ENCODE results near the gene DPY30.
"Not testable (repeated sequence)": the region's sequence is repeated elsewhere in the genome, so short reads cannot be mapped to it uniquely, and the experiment has no call there.

The DPY30 gene

GRCh38 chr2:32039447-32040219 is at the start of gene DPY30:
Gene DPY30, minus strand, starts transcription at chr2:32039805. Its CDS starts 349 bp downstream, at chr2:32039456.
- peaks cover 4% of the 10 kb centered on the region for H3K36me3 Mint-ChIP-seq
- peak within 1 kb of the TSS; percentile 92 for H3K27ac Mint-ChIP-seq
- H3K4me1 Mint-ChIP-seq = peaks cover 21% of the 10 kb centered on the region
- H3K9me3 Mint-ChIP-seq = no peaks in the 10 kb centered on the region
- no peaks in the 10 kb centered on the region for H3K27me3 Mint-ChIP-seq
- peak within 1 kb of the TSS; percentile 92 for H3K4me3 Mint-ChIP-seq

- peaks cover 9% of the 10 kb centered on the region for H3K36me3 Mint-ChIP-seq
- H3K27me3 Mint-ChIP-seq = no peaks in the 10 kb centered on the region
- H3K27ac Mint-ChIP-seq = no peak overlapping the region
- H3K9me3 Mint-ChIP-seq = no peaks in the 10 kb centered on the region
- no peak overlapping the region for H3K4me3 Mint-ChIP-seq
- H3K4me1 Mint-ChIP-seq = peaks cover 39% of the 10 kb centered on the region
Measured at GRCh38 chr2:32074134-32074506, 34.5 kb upstream of the DPY30 start.

- no peaks in the 10 kb centered on the region for H3K9me3 Mint-ChIP-seq
- H3K4me3 Mint-ChIP-seq = no peak overlapping the region
- peaks cover 48% of the 10 kb centered on the region for H3K4me1 Mint-ChIP-seq
- no peaks in the 10 kb centered on the region for H3K27me3 Mint-ChIP-seq
- no peak overlapping the region for H3K27ac Mint-ChIP-seq
- H3K36me3 Mint-ChIP-seq = peaks cover 5% of the 10 kb centered on the region
Measured at GRCh38 chr2:32067549-32067948, 27.9 kb upstream of the DPY30 start.

GRCh38 chr2:32064713-32065112 is 25.1 kb upstream of the DPY30 start:
- H3K9me3 Mint-ChIP-seq = no peaks in the 10 kb centered on the region
- peak overlapping the region; percentile 96 for H3K4me3 Mint-ChIP-seq
- no peaks in the 10 kb centered on the region for H3K27me3 Mint-ChIP-seq
- H3K27ac Mint-ChIP-seq = peak overlapping the region; percentile 86
- H3K4me1 Mint-ChIP-seq = peaks cover 38% of the 10 kb centered on the region
- H3K36me3 Mint-ChIP-seq = no peaks in the 10 kb centered on the region

GRCh38 chr2:32064021-32064601 is 24.5 kb upstream of the DPY30 start:
- peaks cover 35% of the 10 kb centered on the region for H3K4me1 Mint-ChIP-seq
- no peaks in the 10 kb centered on the region for H3K27me3 Mint-ChIP-seq
- H3K36me3 Mint-ChIP-seq = no peaks in the 10 kb centered on the region
- H3K27ac Mint-ChIP-seq = peak overlapping the region; percentile 94
- H3K9me3 Mint-ChIP-seq = no peaks in the 10 kb centered on the region
- peak overlapping the region; percentile 96 for H3K4me3 Mint-ChIP-seq

- Mint-ChIP-seq H3K27me3 (no peaks in the 10 kb centered on the region), H3K36me3 (no peaks in the 10 kb centered on the region), H3K4me1 (peaks cover 33% of the 10 kb centered on the region), H3K27ac (peak within 1 kb of the TSS; percentile 94), H3K4me3 (peak within 1 kb of the TSS; percentile 96), H3K9me3 (no peaks in the 10 kb centered on the region)
Measured at GRCh38 chr2:32063310-32064020, 23.9 kb upstream of the DPY30 start, which contains the start of gene SPAST. Gene SPAST, plus strand, starts transcription at chr2:32063556. Its CDS starts 276 bp downstream, at chr2:32063832.

GRCh38 chr2:32061973-32062861 is 22.6 kb upstream of the DPY30 start:
- H3K27me3 Mint-ChIP-seq = no peaks in the 10 kb centered on the region
- no peaks in the 10 kb centered on the region for H3K9me3 Mint-ChIP-seq
- peak overlapping the region; percentile 96 for H3K4me3 Mint-ChIP-seq
- H3K36me3 Mint-ChIP-seq = no peaks in the 10 kb centered on the region
- peaks cover 31% of the 10 kb centered on the region for H3K4me1 Mint-ChIP-seq
- peak overlapping the region; percentile 88 for H3K27ac Mint-ChIP-seq

- no peak overlapping the region for H3K4me3 Mint-ChIP-seq
- no peaks in the 10 kb centered on the region for H3K27me3 Mint-ChIP-seq
- peaks cover 28% of the 10 kb centered on the region for H3K4me1 Mint-ChIP-seq
- H3K36me3 Mint-ChIP-seq = no peaks in the 10 kb centered on the region
- peak overlapping the region; percentile 80 for H3K27ac Mint-ChIP-seq
- no peaks in the 10 kb centered on the region for H3K9me3 Mint-ChIP-seq
Measured at GRCh38 chr2:32061430-32061829, 21.8 kb upstream of the DPY30 start.

- no peak overlapping the region for H3K4me3 Mint-ChIP-seq
- H3K36me3 Mint-ChIP-seq = no peaks in the 10 kb centered on the region
- no peak overlapping the region for H3K27ac Mint-ChIP-seq
- H3K27me3 Mint-ChIP-seq = no peaks in the 10 kb centered on the region
- H3K9me3 Mint-ChIP-seq = no peaks in the 10 kb centered on the region
- peaks cover 20% of the 10 kb centered on the region for H3K4me1 Mint-ChIP-seq
Measured at GRCh38 chr2:32060266-32060665, 20.7 kb upstream of the DPY30 start.

GRCh38 chr2:32058130-32058529 is 18.5 kb upstream of the DPY30 start:
- no peaks in the 10 kb centered on the region for H3K36me3 Mint-ChIP-seq
- H3K27me3 Mint-ChIP-seq = no peaks in the 10 kb centered on the region
- peaks cover 13% of the 10 kb centered on the region for H3K4me1 Mint-ChIP-seq
- no peak overlapping the region for H3K4me3 Mint-ChIP-seq
- no peaks in the 10 kb centered on the region for H3K9me3 Mint-ChIP-seq
- H3K27ac Mint-ChIP-seq = no peak overlapping the region

- H3K4me1 Mint-ChIP-seq, H3K27me3 Mint-ChIP-seq, H3K36me3 Mint-ChIP-seq, H3K9me3 Mint-ChIP-seq, H3K4me3 Mint-ChIP-seq, H3K27ac Mint-ChIP-seq: not testable (repeated sequence)
Measured at GRCh38 chr2:32054583-32054982, 15.0 kb upstream of the DPY30 start.

GRCh38 chr2:32051836-32052439 is 12.3 kb upstream of the DPY30 start:
- Mint-ChIP-seq H3K27ac (no peak overlapping the region), H3K9me3 (no peaks in the 10 kb centered on the region), H3K4me3 (no peak overlapping the region), H3K27me3 (no peaks in the 10 kb centered on the region), H3K4me1 (peaks cover 5% of the 10 kb centered on the region), H3K36me3 (no peaks in the 10 kb centered on the region)

- Mint-ChIP-seq H3K27ac (no peak overlapping the region), H3K36me3 (no peaks in the 10 kb centered on the region), H3K9me3 (no peaks in the 10 kb centered on the region), H3K27me3 (no peaks in the 10 kb centered on the region), H3K4me3 (no peak overlapping the region), H3K4me1 (peaks cover 16% of the 10 kb centered on the region)
Measured at GRCh38 chr2:32043561-32043960, 4.0 kb upstream of the DPY30 start.

- not testable (repeated sequence) for H3K27me3 Mint-ChIP-seq, H3K36me3 Mint-ChIP-seq, H3K4me3 Mint-ChIP-seq, H3K27ac Mint-ChIP-seq, H3K9me3 Mint-ChIP-seq
- H3K4me1 Mint-ChIP-seq = peaks cover 43% of the 10 kb centered on the region
Measured at GRCh38 chr2:32034198-32034887, 5.3 kb downstream of the DPY30 start.

Measured in activated naive CD4-positive, alpha-beta T cell treated with anti-CD3 and anti-CD28 coated beads, Interleukin-2, amount 50 U/mL, for 24 hours (primary cell).